ENCODE data around the gene CCRL2.

- TF ChIP-seq POLR2AphosphoS5 (IDR thresholded peaks at IDR 0.05): no peak
- TF ChIP-seq CTCF (IDR thresholded peaks at IDR 0.05; ENCODE audit: poor library complexity, severe bottlenecking): no peak
- no peak for TF ChIP-seq TAF1 (IDR thresholded peaks at IDR 0.05; ENCODE audit: low read depth)
- no peak for TF ChIP-seq EZH2 (IDR thresholded peaks at IDR 0.05; ENCODE audit: borderline replicate concordance, insufficient read depth, low read length, poor library complexity, severe bottlenecking)
- TF ChIP-seq RAD21 (conservative IDR thresholded peaks at IDR 0.05): no peak
- TF ChIP-seq SMC3 (conservative IDR thresholded peaks at IDR 0.05; ENCODE audit: poor library complexity): no peak
- no peak for TF ChIP-seq EP300 (conservative IDR thresholded peaks at IDR 0.05; ENCODE audit: poor library complexity, severe bottlenecking)
- no peak for TF ChIP-seq REST (IDR thresholded peaks at IDR 0.05; ENCODE audit: borderline replicate concordance)
Measured at GRCh38 chr3:46417841-46418611, 11.0 kb downstream of the CCRL2 start.

Measured in neural cell (in vitro differentiated cells).